Ishikawa (cell line): ENCODE data around the gene CHCHD3.

Experiments used
- CEBPB ChIP-seq: IDR thresholded peaks from 2 replicates; pipeline ENCODE4 v1.6.1; 2012
- CREB1 ChIP-seq: IDR thresholded peaks from 2 replicates; pipeline ENCODE4 v1.6.1; 2012; ENCODE audit warnings: low read depth
- EGR1 ChIP-seq: IDR thresholded peaks from 2 replicates; pipeline ENCODE4 v1.6.1; 2012
- EP300 ChIP-seq: IDR thresholded peaks from 2 replicates; pipeline ENCODE4 v1.6.1; 2012; ENCODE audit warnings: borderline replicate concordance
- FOXM1 ChIP-seq: IDR thresholded peaks from 2 replicates; pipeline ENCODE4 v1.6.1; 2012; ENCODE audit warnings: low read depth, borderline replicate concordance
- RAD21 ChIP-seq: IDR thresholded peaks from 2 replicates; pipeline ENCODE4 v1.6.1; 2012; ENCODE audit warnings: low read depth
- TAF1 ChIP-seq: IDR thresholded peaks from 2 replicates; pipeline ENCODE4 v1.6.1; 2012; ENCODE audit warnings: low read depth, mild to moderate bottlenecking
- TEAD4 ChIP-seq: IDR thresholded peaks from 2 replicates; pipeline ENCODE4 v1.6.1; 2012
- YY1 ChIP-seq: IDR thresholded peaks from 2 replicates; pipeline ENCODE4 v1.6.1; 2012; ENCODE audit warnings: low read depth
- ZBTB7A ChIP-seq: IDR thresholded peaks from 2 replicates; pipeline ENCODE4 v1.6.1; 2012; ENCODE audit warnings: low read depth
- TF ChIP-seq, protein P1 (sequence below): IDR thresholded peaks from 2 replicates; pipeline ENCODE4 v1.6.1; 2012; ENCODE audit warnings: low read depth, mild to moderate bottlenecking
- TF ChIP-seq, protein P2 (sequence below): IDR thresholded peaks from 2 replicates; pipeline ENCODE4 v1.6.1; 2012

GRCh38 chr7:133050200-133050995 lies 31.5 kb downstream of the CHCHD3 start:
- TF ChIP-seq YY1 (no peak), CEBPB (no peak), RAD21 (no peak), TEAD4 (no peak), TAF1 (no peak), ZBTB7A (no peak), EGR1 (no peak), FOXM1 (no peak), EP300 (no peak), CREB1 (no peak)
- TF ChIP-seq, protein P1, sequence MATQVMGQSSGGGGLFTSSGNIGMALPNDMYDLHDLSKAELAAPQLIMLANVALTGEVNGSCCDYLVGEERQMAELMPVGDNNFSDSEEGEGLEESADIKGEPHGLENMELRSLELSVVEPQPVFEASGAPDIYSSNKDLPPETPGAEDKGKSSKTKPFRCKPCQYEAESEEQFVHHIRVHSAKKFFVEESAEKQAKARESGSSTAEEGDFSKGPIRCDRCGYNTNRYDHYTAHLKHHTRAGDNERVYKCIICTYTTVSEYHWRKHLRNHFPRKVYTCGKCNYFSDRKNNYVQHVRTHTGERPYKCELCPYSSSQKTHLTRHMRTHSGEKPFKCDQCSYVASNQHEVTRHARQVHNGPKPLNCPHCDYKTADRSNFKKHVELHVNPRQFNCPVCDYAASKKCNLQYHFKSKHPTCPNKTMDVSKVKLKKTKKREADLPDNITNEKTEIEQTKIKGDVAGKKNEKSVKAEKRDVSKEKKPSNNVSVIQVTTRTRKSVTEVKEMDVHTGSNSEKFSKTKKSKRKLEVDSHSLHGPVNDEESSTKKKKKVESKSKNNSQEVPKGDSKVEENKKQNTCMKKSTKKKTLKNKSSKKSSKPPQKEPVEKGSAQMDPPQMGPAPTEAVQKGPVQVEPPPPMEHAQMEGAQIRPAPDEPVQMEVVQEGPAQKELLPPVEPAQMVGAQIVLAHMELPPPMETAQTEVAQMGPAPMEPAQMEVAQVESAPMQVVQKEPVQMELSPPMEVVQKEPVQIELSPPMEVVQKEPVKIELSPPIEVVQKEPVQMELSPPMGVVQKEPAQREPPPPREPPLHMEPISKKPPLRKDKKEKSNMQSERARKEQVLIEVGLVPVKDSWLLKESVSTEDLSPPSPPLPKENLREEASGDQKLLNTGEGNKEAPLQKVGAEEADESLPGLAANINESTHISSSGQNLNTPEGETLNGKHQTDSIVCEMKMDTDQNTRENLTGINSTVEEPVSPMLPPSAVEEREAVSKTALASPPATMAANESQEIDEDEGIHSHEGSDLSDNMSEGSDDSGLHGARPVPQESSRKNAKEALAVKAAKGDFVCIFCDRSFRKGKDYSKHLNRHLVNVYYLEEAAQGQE: no peak
- TF ChIP-seq, protein P2, sequence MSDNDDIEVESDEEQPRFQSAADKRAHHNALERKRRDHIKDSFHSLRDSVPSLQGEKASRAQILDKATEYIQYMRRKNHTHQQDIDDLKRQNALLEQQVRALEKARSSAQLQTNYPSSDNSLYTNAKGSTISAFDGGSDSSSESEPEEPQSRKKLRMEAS: no peak
